RWPE2 (cell line): ENCODE measurements around the gene PTPRR.

Experiments used
- ATAC-seq: fragments of 200-7000 bp; cut with Tn5 transposase; 3 replicates; pipeline ENCODE4 v1.9.1; 2021; ENCODE audit warnings: low read depth
- DNase-seq: peaks from one replicate; pipeline ENCODE4 v3.0.0-alpha.2; 2020; ENCODE audit warnings: low spot score
- H3K27ac ChIP-seq: fragments of 450-650 bp; 2 replicates; pipeline ENCODE4 v1.5.1; 2017; ENCODE audit warnings: mild to moderate bottlenecking; ENCODE audit not compliant: poor library complexity, severe bottlenecking
- H3K27me3 ChIP-seq: fragments of 250-450 bp; sonication (Bioruptor Pico); 2 replicates; pipeline ENCODE4 v1.5.1; 2021; ENCODE audit warnings: mild to moderate bottlenecking, moderate library complexity; ENCODE audit not compliant: insufficient read depth, poor library complexity, severe bottlenecking
- H3K36me3 ChIP-seq: fragments of 250-450 bp; sonication (Bioruptor Pico); 2 replicates; pipeline ENCODE4 v1.5.1; 2020; ENCODE audit warnings: low read depth, mild to moderate bottlenecking, moderate library complexity
- H3K4me1 ChIP-seq: fragments of 250-450 bp; sonication (Bioruptor Pico); 2 replicates; pipeline ENCODE4 v1.5.1; 2021; ENCODE audit warnings: mild to moderate bottlenecking, moderate library complexity; ENCODE audit not compliant: insufficient read depth, poor library complexity, severe bottlenecking
- H3K4me3 ChIP-seq: fragments of 250-450 bp; sonication (Bioruptor Pico); 2 replicates; pipeline ENCODE4 v1.5.1; 2021; ENCODE audit warnings: mild to moderate bottlenecking, moderate library complexity; ENCODE audit not compliant: severe bottlenecking
- H3K9me3 ChIP-seq: fragments of 250-450 bp; sonication (Bioruptor Pico); 2 replicates; pipeline ENCODE4 v1.5.1; 2021; ENCODE audit warnings: mild to moderate bottlenecking, moderate library complexity; ENCODE audit not compliant: severe bottlenecking
- TF ChIP-seq, protein P1 (sequence below): fragments of 450-650 bp; IDR thresholded peaks from one replicate; pipeline ENCODE4 v1.5.1; 2017; ENCODE audit warnings: mild to moderate bottlenecking, moderate library complexity; ENCODE audit not compliant: poor library complexity, severe bottlenecking

The PTPRR gene

DNA sequence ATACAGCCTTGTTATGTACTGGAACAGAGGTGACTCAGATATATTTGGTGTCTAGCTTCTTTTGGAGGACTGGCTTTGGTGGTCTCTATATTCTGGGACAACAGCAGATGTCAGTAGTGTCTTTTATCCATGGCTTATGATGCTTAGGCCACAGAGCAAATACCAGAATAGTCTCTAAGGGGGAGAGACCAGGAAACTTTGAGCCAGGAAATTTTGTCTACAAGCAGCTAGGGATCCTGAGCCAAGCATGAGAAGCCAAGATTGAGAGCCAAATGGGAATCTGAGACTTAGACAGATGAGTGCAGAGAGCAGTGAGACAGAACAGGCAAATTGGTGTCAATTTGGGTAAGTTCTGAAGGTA, 28.4 kb upstream of the PTPRR start:
- ATAC-seq (no peak), DNase-seq (no peak)
- no peaks in the 10 kb centered on the region for H3K36me3 ChIP-seq
- no peaks in the 10 kb centered on the region for H3K27me3 ChIP-seq
- no peaks in the 10 kb centered on the region for H3K9me3 ChIP-seq
- H3K4me3 ChIP-seq: no peak overlapping the region
- TF ChIP-seq, protein P1, sequence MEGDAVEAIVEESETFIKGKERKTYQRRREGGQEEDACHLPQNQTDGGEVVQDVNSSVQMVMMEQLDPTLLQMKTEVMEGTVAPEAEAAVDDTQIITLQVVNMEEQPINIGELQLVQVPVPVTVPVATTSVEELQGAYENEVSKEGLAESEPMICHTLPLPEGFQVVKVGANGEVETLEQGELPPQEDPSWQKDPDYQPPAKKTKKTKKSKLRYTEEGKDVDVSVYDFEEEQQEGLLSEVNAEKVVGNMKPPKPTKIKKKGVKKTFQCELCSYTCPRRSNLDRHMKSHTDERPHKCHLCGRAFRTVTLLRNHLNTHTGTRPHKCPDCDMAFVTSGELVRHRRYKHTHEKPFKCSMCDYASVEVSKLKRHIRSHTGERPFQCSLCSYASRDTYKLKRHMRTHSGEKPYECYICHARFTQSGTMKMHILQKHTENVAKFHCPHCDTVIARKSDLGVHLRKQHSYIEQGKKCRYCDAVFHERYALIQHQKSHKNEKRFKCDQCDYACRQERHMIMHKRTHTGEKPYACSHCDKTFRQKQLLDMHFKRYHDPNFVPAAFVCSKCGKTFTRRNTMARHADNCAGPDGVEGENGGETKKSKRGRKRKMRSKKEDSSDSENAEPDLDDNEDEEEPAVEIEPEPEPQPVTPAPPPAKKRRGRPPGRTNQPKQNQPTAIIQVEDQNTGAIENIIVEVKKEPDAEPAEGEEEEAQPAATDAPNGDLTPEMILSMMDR: no peak
- H3K4me1 ChIP-seq: no peaks in the 10 kb centered on the region
- H3K27ac ChIP-seq: no peak overlapping the region

DNA sequence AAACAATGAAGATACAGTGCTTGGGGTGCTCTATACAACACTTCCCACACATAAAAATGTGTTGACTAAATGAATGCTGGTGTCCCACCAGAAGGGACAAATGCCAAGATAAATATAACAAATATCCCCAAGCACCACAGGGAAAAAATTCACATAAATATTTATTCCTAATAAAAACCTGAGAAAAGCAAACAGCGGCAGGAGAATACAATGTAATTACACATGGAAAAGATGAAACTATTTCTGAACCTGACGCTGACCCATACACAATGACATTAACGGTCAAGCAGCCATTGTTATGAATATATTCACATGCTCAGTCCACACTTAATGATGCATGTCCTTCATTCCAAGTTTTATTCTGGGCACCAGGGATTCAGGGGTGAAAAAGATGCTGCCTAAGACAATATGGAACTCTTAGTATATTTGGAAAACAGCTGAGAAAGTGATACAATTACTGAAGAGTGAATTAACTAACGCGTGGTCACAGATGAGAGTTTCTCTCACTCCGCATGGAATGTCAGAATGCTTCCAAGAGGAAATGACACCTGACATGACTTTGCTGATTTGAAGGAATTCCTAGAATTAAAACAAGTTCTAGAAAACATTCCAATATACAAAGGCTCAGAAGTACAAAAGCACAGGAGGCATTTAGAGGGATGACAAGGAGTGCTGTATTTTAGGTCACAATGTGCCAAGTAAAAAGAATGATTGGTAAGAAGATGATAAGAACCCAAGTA, 27.9 kb upstream of the PTPRR start:
- no peaks in the 10 kb centered on the region for H3K27me3 ChIP-seq
- no peak for DNase-seq
- TF ChIP-seq, protein P1: no peak
- H3K36me3 ChIP-seq: no peaks in the 10 kb centered on the region
- H3K27ac ChIP-seq: no peak overlapping the region
- H3K9me3 ChIP-seq: no peaks in the 10 kb centered on the region
- no peaks in the 10 kb centered on the region for H3K4me1 ChIP-seq
- no peak for ATAC-seq
- no peak overlapping the region for H3K4me3 ChIP-seq

DNA sequence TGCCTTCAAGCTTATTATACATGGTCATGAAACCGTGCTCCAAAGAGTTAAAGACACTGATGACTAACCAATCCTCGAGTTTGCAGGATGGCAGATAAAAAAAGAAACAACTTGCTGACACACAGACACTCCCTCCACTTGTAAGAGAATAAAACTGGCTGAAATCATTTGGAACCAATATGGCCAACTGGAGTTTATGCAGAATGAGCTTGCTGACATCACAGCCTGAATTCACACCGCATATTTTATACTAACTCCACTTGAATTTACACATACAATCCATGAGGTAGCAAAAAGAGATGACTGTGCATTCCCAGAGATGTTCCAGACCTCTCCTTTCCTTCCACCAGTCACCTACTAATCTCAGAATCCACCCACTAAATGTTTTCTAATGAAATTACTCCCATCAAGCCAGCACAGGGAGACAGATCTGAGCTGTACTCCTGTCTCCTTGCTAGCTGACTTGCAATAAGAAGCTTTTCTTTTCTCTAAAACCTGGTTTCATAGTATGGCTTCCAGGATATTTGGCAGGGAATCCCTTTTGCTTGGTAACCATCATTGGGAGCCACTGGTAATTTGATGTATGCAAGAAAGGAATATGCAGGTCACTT, 15.8 kb upstream of the PTPRR start:
- H3K4me3 ChIP-seq: no peak overlapping the region
- H3K9me3 ChIP-seq: no peaks in the 10 kb centered on the region
- peaks cover 10% of the 10 kb centered on the region for H3K27me3 ChIP-seq
- no peak overlapping the region for H3K27ac ChIP-seq
- ATAC-seq (no peak), DNase-seq (no peak)
- TF ChIP-seq, protein P1: no peak
- no peaks in the 10 kb centered on the region for H3K36me3 ChIP-seq
- no peaks in the 10 kb centered on the region for H3K4me1 ChIP-seq

DNA sequence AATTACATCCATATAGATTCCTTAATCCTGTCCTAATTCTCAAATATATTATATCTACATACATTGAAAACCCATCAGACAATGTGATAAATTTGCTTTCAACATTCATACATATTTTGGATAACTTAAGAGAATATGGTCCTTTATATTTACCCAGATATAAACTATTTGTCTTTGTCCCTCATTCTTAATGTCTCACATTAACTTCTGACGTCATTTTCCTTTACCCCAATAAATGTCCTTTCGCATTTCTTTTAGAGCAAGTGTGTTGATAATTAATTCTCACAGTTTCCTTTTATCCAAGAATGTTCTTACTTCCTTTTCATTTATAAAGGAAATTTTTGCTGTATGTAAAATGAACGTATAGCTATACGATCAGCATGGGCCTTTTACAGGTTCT, 12.6 kb upstream of the PTPRR start:
- TF ChIP-seq, protein P1: no peak
- no peaks in the 10 kb centered on the region for H3K36me3 ChIP-seq
- no peak for DNase-seq
- H3K27me3 ChIP-seq: peaks cover 10% of the 10 kb centered on the region
- H3K9me3 ChIP-seq: no peaks in the 10 kb centered on the region
- H3K4me3 ChIP-seq: no peak overlapping the region
- no peaks in the 10 kb centered on the region for H3K4me1 ChIP-seq
- ATAC-seq: no peak
- no peak overlapping the region for H3K27ac ChIP-seq

DNA sequence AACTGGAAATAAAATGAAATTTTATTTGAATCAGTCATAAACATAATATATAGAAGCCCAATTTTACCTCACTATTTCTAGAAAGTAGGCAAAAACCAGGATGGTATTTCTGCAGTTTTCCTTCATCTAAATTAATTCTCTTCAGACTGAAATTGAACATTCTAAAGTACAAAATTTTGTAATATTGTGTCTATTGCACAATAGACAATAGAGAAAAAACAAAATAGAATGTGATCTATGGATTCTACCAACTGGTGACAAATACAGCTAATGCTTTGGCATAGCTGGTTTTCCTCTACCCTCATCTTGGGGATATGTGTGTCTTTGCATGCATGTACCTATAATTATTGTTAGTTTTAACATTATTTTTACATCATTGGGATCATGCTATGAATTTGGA, 8.5 kb upstream of the PTPRR start:
- Histone ChIP-seq H3K27me3 (no peaks in the 10 kb centered on the region), H3K4me1 (no peaks in the 10 kb centered on the region)
- TF ChIP-seq, protein P1: no peak

More for the DNA sequence above, 8.5 kb upstream of the PTPRR start:
- Histone ChIP-seq H3K36me3 (no peaks in the 10 kb centered on the region), H3K9me3 (no peaks in the 10 kb centered on the region), H3K4me3 (no peak overlapping the region), H3K27ac (no peak overlapping the region)
- ATAC-seq: no peak
- DNase-seq: no peak
